BLaER1 (cell line): ENCODE measurements around the gene DBN1.
A peak's percentile ranks its signal among the peaks of the same experiment; 100 is the strongest.

Source experiments
- H3K27ac ChIP-seq: shearing (Covaris generic); formaldehyde crosslinking; 2 replicates; pipeline ENCODE4 v1.8.1; 2022
- H3K27me3 ChIP-seq: shearing (Covaris generic); formaldehyde crosslinking; 2 replicates; pipeline ENCODE4 v1.8.1; 2022
- H3K36me3 ChIP-seq: shearing (Covaris generic); formaldehyde crosslinking; 2 replicates; pipeline ENCODE4 v1.8.1; 2022
- H3K4me1 ChIP-seq: shearing (Covaris generic); formaldehyde crosslinking; 2 replicates; pipeline ENCODE4 v1.8.1; 2022
- H3K4me2 ChIP-seq: shearing (Covaris generic); formaldehyde crosslinking; 2 replicates; pipeline ENCODE4 v1.8.1; 2022
- H3K4me3 ChIP-seq: shearing (Covaris generic); formaldehyde crosslinking; 2 replicates; pipeline ENCODE4 v1.8.1; 2022
- H3K9ac ChIP-seq: shearing (Covaris generic); formaldehyde crosslinking; 2 replicates; pipeline ENCODE4 v1.8.1; 2022
- H3K9me3 ChIP-seq: shearing (Covaris generic); formaldehyde crosslinking; 2 replicates; pipeline ENCODE4 v1.8.1; 2022
- H4K20me1 ChIP-seq: shearing (Covaris generic); formaldehyde crosslinking; 2 replicates; pipeline ENCODE4 v1.8.1; 2022
- Cebpa-rat ChIP-seq: shearing (Covaris generic); IDR thresholded peaks from 2 replicates; pipeline ENCODE4 v1.8.1; 2022

DBN1 gene

DNA sequence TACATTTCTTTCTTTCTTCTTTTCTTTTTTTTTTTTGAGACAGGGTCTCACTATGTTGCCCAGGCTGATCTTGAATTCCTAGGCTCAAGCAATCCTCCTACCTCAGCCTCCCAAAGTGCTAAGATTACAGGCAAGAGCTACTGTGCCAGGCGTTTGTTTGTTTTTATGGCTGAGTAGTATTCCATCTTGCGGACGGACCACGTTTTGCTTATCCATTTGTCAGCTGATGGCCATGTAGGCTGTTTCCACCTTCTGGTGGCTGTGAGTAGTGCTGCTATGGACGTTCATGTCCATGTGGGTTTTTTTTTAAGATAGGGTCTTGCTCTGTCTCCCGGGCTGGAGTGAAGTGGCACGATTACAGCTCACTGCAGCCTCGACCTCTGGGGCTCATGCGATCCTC lies 33.7 kb upstream of the DBN1 start:
- H3K9me3 ChIP-seq = no peaks in the 10 kb centered on the region
- peak overlapping the region; percentile 99 for H3K9ac ChIP-seq
- H3K27me3 ChIP-seq = no peaks in the 10 kb centered on the region
- H3K4me2 ChIP-seq = peak overlapping the region; percentile 98
- TF ChIP-seq Cebpa-rat = no peak
- H3K36me3 ChIP-seq = peaks cover 76% of the 10 kb centered on the region
- peak overlapping the region; percentile 91 for H3K4me3 ChIP-seq
- peaks cover 50% of the 10 kb centered on the region for H4K20me1 ChIP-seq
- H3K27ac ChIP-seq = peak overlapping the region; percentile 99
- peaks cover 78% of the 10 kb centered on the region for H3K4me1 ChIP-seq

DNA sequence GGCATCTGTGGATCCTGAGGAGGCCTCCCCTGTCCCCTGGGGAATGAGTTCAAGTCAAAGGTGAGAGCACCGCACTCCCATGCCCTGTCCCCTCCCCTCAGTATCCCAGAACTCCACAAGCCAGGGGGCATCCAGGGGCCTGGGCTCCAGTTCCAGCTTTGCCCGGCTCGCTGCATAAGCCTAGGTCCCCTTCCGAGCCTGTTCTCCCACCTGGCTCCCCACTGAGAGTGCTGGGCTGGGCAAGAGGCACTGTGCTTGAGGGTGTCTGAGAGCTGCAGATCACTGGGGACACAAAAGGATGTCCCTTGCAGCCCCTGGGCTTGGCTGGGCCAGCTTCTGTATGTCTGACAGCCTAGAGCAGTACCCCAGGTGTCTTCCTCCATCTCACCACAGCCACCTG lies 31.6 kb upstream of the DBN1 start:
- peak overlapping the region; percentile 71 for H3K9ac ChIP-seq
- peaks cover 63% of the 10 kb centered on the region for H3K36me3 ChIP-seq
- no peaks in the 10 kb centered on the region for H3K27me3 ChIP-seq
- TF ChIP-seq Cebpa-rat = no peak
- no peaks in the 10 kb centered on the region for H3K9me3 ChIP-seq
- peak overlapping the region; percentile 98 for H3K4me2 ChIP-seq
- H3K4me3 ChIP-seq = peak overlapping the region; percentile 39; the same call in 1 of the 2 replicates
- H4K20me1 ChIP-seq = peaks cover 63% of the 10 kb centered on the region
- H3K27ac ChIP-seq = peak overlapping the region; percentile 72
- H3K4me1 ChIP-seq = peaks cover 78% of the 10 kb centered on the region

DNA sequence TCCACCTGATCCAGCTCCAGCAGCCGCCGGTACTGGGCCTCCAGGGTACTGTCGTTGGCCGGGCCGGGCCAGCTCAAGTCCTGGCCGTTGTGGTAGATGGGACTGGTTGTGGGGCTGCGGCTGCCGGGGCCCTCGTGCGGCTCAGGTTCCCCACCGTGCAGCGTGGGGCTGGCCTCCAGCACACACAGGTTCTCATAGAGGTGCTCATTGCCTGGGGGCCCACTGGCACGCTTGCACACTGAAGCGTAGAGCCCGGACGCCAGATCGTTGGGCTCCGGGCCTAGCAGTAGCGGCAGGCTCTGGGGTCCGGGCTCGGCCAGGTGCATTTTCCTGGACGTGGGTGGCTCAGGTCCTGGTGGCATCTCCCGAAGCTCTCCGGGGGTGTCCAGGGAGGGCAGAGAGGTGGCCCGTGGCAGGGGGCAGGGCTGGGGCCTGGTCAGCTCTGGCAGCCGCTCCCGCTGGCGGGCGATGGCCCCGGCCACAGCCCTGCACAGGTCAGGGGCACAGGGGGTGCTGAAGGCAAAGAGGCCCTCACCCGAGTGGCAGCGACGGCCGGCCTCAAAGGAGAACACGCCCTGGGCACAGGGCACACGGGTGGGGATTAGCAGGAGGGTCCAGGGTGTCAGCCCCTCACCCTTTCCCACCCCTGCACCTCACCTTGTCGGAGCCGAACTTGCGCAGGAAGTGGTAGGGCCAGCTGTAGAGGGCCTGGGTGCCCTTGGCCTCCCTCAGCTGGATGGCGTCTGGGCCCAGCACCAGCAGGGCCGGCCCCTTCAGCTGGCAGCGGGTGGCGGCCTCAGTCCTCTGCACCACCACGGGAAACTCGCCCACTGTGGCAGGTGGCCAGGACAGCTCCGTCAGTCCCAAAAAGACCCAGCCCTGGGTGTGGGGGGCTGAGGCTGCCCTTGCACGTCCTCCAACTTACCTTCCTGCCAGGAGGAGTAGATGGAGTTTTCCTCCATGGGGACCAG lies 30.9 kb upstream of the DBN1 start:
- H3K4me2 ChIP-seq = peak overlapping the region; percentile 98
- peaks cover 63% of the 10 kb centered on the region for H3K36me3 ChIP-seq
- peaks cover 83% of the 10 kb centered on the region for H3K4me1 ChIP-seq
- H4K20me1 ChIP-seq = peaks cover 63% of the 10 kb centered on the region
- peak overlapping the region; percentile 39; the same call in 1 of the 2 replicates for H3K4me3 ChIP-seq
- H3K27ac ChIP-seq = peak overlapping the region; percentile 72
- TF ChIP-seq Cebpa-rat = no peak
- no peaks in the 10 kb centered on the region for H3K27me3 ChIP-seq
- H3K9me3 ChIP-seq = no peaks in the 10 kb centered on the region
- peak overlapping the region; percentile 71 for H3K9ac ChIP-seq

DNA sequence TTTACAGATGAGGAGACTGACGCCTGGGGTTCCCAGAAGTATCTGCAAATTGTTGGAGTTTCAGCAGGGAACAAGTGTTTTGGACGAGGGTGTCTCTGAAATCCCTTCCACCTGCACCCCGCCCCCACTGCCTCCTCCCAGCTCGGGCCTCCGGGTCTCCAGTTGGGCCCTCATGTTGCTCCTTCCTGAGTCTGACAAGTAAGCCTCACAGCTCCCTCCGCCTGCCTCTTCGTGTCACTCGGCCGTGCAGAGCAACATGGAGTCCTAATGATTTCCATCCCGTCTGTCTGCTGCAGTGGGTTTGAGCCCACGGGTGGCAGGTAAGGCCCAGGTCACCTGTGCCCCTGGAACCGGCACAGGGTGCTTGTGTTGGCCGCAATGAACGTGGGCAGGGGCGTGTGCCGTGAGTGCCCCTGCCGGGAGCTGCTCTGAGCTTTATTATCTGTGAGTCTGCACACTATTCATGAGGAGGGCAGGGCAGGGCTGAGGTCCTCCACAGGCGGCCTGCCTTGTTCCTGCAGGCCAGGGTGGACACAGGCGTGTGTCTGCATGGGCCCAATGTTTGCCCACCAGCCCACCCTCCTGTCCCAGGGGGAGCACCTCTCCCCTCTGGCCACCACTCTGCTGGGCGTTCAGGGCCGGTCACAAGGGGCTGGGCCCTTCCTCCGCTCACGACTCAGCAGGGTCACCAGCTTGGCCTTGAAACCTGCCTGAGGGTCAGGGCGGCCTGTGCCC lies 30.1 kb upstream of the DBN1 start:
- H3K9ac ChIP-seq = peak overlapping the region; percentile 71
- H3K27me3 ChIP-seq = no peaks in the 10 kb centered on the region
- H3K27ac ChIP-seq = peak overlapping the region; percentile 72
- H3K4me1 ChIP-seq = peaks cover 91% of the 10 kb centered on the region
- H3K4me2 ChIP-seq = peak overlapping the region; percentile 98
- TF ChIP-seq Cebpa-rat = no peak
- no peaks in the 10 kb centered on the region for H3K9me3 ChIP-seq
- H3K36me3 ChIP-seq = peaks cover 61% of the 10 kb centered on the region
- peaks cover 63% of the 10 kb centered on the region for H4K20me1 ChIP-seq
- peak overlapping the region; percentile 28; the same call in 1 of the 2 replicates for H3K4me3 ChIP-seq

DNA sequence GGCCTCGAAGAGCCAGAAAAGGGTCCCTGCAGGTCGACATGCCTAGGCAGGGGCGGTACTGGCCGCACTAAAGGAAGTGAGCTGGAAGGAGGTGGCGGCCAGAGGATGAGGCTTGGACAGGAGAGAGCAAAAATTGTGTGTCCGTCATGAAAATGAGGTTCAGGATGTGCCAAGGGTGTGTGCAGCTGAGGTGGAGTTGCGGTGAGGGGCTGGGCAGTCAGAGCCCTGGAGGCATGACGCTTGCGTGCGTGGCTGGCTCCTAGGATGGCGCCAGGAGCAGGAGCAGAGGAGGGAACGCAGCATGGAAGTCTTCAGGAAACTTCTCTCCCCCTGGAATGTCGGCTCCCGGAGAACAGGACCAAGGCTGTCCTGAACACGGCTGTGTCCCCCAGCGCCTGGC lies 29.5 kb upstream of the DBN1 start:
- peak overlapping the region; percentile 28; the same call in 1 of the 2 replicates for H3K4me3 ChIP-seq
- H4K20me1 ChIP-seq = peaks cover 63% of the 10 kb centered on the region
- H3K4me1 ChIP-seq = peaks cover 98% of the 10 kb centered on the region
- H3K27me3 ChIP-seq = no peaks in the 10 kb centered on the region
- H3K27ac ChIP-seq = peak overlapping the region; percentile 72
- H3K9me3 ChIP-seq = no peaks in the 10 kb centered on the region
- peak overlapping the region; percentile 71 for H3K9ac ChIP-seq
- TF ChIP-seq Cebpa-rat = no peak
- H3K36me3 ChIP-seq = peaks cover 55% of the 10 kb centered on the region
- H3K4me2 ChIP-seq = peak overlapping the region; percentile 98

DNA sequence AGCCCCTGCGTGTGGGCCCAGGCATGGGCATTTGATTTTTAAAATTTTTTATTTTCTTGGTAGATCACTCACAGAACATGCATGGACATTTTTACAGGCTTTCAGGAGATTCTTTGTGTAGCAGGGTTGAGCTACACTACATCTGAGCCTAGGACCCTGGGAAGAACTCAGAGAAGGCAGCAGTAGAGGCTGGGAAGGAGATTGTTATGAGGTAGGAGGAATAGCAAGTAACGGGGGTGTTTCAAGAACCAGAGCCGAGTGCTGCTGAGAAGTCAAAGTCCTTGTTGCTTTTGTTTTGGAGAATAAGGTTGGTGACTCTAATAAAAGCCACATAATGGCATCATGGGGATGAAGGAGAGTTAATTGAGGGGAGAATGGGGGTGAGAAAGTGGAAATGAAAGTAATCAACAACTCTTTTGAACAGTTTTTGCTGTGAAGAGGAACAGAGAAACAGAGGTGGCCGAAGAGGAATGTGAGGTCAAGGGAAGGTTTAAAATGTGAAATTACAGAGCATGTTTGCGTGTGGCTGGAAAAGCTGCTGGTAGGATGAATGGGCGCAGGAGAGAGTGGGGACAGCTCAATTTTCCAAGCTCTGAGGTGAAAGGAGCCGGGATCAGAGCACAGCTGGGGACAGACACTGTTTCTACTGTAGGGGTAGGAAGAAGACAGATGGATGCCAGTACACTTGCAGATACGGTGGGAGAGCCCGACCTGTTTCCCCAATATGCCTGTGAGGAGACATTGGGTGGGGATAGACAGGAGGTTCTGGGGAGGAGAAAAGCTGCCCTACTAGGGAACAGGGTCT lies 28.6 kb upstream of the DBN1 start:
- TF ChIP-seq Cebpa-rat = no peak
- H3K27ac ChIP-seq = peak overlapping the region; percentile 72
- peak overlapping the region; percentile 98 for H3K4me2 ChIP-seq
- H3K4me1 ChIP-seq = peaks cover 93% of the 10 kb centered on the region
- peak overlapping the region; percentile 71 for H3K9ac ChIP-seq
- H3K4me3 ChIP-seq = peak overlapping the region; percentile 28; the same call in 1 of the 2 replicates
- H3K9me3 ChIP-seq = no peaks in the 10 kb centered on the region
- H3K27me3 ChIP-seq = no peaks in the 10 kb centered on the region
- H4K20me1 ChIP-seq = peaks cover 64% of the 10 kb centered on the region
- H3K36me3 ChIP-seq = peaks cover 47% of the 10 kb centered on the region

DNA sequence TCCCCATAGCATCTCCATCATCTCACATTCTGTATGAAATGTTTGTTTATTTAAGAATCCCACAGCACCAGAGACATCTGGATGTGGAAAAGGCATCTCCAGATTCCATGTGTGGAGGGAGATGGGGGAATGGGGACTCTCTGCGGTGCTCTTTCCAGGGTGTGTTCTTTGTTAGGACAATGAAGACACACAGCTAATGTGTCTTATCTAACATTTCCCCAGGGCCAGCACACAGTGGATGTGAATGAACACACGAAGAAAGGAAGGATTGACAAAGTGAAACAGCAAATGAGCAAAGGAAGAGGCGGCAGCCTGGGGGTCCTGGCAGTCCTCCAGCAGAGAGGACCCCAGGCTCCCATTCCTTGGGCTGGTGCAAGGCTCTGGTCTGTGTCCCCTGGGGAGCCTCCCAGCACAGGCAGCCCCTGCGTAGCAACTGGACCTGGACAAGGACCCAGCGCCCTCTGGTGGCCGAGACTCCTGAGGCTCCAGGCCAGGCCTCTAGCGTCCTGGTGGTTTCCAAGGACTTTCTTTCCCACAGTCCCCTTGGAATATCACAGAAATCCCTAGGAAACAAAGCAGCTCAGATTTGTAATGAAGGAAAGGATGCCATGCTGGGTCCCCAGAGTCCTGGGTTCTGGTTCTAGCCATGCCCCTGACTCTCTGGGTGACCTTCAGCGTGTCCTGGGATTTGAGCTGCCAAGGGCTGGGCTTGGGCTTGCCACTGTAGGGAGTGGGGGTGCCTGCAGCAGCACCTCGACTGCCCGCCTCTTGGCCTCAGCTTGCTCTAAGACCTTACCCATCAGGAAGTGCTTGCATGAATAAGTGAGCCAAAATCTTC lies 27.5 kb upstream of the DBN1 start:
- Histone ChIP-seq H3K9ac (peak overlapping the region; percentile 71), H3K27ac (peak overlapping the region; percentile 72), H3K4me3 (no peak overlapping the region), H3K36me3 (peaks cover 35% of the 10 kb centered on the region), H3K4me2 (peak overlapping the region; percentile 98), H3K4me1 (peaks cover 89% of the 10 kb centered on the region), H3K9me3 (no peaks in the 10 kb centered on the region), H3K27me3 (no peaks in the 10 kb centered on the region), H4K20me1 (peaks cover 63% of the 10 kb centered on the region)
- no peak for TF ChIP-seq Cebpa-rat

DNA sequence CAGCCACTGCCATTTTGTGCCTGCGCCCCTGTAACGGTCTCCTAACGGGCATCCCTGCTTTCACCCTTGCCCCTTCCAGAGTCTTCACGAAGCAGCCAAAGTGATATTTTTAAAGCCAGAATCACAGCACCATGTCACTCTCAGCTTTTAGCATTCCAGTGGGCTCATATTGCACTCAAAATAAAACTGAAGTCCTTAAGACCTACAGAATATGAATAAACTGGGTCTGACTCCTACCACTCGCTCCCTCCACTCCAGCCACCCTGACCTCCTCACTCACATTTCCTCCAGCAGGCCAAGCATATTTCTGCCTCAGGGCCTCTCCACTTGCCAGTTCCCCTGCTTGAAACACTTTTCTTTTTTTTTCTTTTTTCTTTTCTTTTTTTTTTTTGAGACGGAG lies 26.4 kb upstream of the DBN1 start:
- no peaks in the 10 kb centered on the region for H3K9me3 ChIP-seq
- no peak overlapping the region; the same call in 1 of the 2 replicates for H3K9ac ChIP-seq
- H3K4me1 ChIP-seq = peaks cover 89% of the 10 kb centered on the region
- peak overlapping the region; percentile 1; the same call in 1 of the 2 replicates for H3K27ac ChIP-seq
- H3K36me3 ChIP-seq = peaks cover 25% of the 10 kb centered on the region
- no peak overlapping the region for H3K4me3 ChIP-seq
- TF ChIP-seq Cebpa-rat = no peak
- H3K27me3 ChIP-seq = no peaks in the 10 kb centered on the region
- peak overlapping the region; percentile 98 for H3K4me2 ChIP-seq
- H4K20me1 ChIP-seq = peaks cover 63% of the 10 kb centered on the region
